ENCODE results near the gene RAB34.

DNA sequence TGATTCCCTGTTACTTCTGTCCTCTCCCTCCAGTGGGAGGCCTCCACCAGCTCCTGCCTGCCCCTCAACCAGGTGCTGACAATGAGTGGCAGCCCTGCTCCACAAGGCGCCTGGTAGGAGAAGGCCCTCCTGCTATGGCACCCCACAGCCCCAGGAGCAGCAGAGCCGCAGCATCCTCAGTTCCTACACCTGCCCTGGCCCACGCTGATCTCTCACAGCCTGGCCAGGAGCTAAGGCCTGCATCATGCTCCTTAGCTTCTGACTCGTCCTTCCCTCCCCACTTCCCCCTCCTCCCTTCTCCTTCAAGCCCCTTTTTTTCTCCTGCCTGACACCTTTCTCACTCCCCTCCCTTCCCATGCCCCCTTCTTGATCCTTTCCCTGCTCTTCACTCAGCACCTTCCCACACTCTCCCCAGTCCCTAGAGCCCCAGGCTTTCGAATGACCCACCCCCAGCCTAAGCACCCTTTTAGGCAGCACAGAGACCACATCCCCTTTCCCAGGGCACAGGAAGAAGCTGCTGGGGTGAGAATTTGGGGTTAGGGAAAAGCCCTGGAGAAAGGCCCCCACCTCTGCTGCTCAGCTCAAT is 12.5 kb downstream of the RAB34 start:
- TF ChIP-seq FOXP2 (optimal IDR thresholded peaks at IDR 0.05; ENCODE audit: control extremely low read depth, extremely low read length, insufficient read depth) (no peak), EZH2 (IDR thresholded peaks at IDR 0.05) (no peak), POLR2AphosphoS5 (IDR thresholded peaks at IDR 0.05; ENCODE audit: borderline replicate concordance, low read depth, low read length) (no peak; the same call in 1 of the 2 replicates)

All from SK-N-MC (cell line).